ENCODE results near the gene DNASE2B.

- TF ChIP-seq EZH2 (IDR thresholded peaks at IDR 0.05; ENCODE audit: borderline replicate concordance) (no peak), CTCF (IDR thresholded peaks at IDR 0.05; ENCODE audit: poor library complexity) (no peak), EZH2phosphoT487 (IDR thresholded peaks at IDR 0.05; ENCODE audit: low read depth, severe bottlenecking, unreplicated experiment) (no peak)
These were observed 20.7 kb upstream of the DNASE2B start for GRCh38 chr1:84377480-84378095.
